ENCODE measurements around the gene ELF4.
A peak's percentile ranks its signal among the peaks of the same experiment; 100 is the strongest.

The ELF4 gene

DNA sequence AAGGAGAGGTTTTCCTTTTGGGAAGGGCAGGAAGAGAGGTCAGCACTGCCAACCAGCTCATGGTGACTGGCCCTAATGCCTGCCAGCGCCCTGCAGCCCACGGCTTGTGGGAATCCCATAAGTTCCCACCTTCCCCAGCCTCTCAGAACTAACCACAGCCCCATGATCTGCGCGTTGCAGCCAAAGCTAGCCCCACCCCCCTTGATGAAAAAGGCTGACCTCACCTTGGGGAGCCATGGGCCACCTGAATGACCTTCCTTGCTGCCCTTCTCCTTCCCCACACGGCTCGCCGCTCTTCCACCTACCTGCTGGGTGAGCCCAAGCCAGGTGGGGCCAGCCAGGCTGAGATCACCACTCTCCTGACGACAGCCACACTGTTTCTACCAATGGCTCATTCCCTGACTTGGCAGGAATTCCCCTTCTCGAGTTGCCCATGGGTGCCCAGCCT lies 3.9 kb upstream of the ELF4 start:
- DNase-seq (ENCODE audit: low read depth) = no peak

DNA sequence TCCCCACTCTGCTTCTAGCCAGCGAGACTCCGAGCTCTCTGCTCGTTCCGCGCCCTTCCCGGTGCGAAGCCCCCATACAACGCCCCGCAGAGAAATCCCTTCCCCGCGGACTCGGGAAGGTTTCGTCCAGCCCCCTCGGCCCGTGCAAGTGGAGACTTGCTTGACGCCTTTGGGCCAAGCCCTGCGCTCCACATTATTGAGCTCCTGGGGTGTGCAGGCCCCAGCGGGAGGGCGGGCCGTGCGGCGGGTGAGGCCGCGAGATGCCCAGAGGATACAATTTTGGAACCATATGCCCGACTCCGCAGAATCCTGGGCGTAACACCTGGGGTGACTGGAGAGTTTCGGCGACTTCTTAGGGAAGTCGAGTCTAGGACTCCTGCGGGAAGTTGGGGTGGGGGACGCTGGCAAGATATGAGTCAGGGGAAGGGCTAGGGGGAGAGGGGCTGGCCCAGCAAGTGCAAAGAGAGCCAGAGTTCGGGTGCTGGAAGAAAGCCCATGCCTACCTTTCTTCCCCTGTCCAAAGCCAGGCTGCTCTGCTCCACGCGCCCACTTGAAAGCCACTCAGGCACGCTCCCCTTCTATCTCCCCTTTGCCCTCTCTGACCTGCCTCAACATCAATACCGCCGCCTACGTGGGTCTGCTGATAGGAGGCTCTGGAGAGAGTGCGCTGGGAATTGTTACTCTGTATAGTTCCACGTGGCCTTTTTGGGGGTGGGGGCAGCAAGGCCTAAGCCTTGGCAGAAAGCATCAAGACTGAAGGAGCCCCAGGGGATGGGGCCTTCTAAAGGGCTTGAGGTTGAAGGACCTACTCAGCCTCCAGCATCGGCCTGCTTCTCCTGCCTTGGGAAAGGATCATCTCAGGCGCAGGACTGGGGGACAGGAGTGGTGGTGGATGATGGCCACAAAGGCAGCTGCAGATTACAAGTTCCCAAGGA lies 1.2 kb upstream of the ELF4 start:
- DNase-seq (ENCODE audit: low read depth) = no peak

DNA sequence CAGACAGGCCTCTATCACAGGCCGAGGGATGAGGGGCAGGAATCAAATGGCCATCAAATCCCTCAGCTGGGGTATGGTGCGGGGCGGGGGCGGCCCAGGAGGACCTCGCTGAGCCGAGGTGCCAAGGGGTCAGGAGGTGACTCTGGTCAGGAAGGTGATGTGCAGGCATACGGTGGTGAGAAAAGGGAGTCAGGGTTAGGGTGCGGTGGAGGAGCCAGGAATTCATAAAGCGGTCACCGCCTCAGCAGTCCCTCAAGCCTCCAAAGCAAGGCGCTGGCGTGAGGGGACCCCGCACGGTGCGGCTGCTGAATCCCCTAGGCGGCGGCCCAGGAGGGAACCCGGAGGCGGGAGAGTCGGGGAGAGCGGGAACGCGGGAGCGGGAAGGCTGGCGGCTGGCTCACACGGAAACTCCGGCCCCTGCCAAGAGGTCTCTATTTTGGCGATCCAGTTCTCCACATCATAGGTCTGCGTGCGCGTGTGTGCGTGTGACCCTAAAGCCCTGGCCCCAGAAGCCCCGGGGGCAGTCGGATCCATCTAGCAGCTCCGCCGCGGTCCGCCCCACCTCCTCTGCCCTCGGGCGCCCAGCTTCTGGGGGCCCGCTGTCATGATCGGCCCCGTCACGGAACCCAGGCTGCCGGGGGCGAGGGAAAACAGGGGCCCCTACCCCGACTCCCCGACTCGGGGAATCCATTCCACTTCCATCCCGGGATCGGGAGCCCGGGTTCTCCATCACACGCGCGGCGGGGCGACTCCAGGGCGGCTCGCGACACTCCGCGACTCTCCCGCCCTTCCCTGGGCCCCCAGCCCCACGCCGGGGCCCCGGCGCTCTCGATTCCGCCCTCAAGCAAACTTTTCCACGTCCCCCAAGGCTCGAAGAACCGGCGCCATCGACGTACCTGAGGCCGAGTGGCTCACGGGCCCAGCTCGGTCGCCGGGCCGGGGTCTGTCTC lies 593 bp downstream of the ELF4 start:
- DNase-seq (ENCODE audit: low read depth) = no peak

DNA sequence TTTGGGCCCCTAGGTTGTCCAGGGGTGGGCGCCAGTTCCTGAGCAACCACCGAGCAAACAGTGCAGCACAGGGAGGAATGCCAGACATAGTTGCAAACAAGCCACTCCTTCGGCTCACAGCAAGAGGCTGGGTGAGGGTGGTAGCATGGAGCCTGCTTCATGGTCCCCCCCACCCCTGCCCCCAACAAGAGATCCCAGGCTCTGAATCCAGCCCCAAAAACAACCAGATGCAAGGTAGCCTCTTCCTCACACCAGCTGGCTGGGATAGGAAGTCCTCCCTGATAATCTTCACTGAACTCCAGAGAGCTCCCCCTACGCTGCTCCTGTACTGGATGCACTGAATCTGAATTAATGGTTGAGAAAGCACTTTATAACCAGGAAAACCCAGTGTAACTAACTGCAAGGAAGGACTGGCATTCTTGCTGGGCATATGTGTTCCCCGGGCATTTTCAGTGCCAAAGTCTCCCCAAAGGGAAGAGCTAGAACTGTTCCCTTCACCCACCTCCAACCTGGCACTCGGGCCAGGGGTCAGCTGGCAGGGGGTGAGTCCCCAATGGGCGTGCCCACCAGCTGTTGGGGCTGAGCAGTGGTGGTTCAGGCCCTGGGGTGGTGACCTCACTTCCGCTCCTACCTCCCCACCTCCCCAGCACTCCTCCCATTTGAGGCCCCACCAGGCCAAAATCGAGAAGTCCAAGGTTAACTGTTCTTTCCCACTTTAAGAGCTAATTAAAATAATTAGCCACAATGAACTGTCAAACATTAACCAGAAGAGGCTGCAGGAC lies 1.5 kb downstream of the ELF4 start:
- no peak for DNase-seq (ENCODE audit: low read depth)

DNA sequence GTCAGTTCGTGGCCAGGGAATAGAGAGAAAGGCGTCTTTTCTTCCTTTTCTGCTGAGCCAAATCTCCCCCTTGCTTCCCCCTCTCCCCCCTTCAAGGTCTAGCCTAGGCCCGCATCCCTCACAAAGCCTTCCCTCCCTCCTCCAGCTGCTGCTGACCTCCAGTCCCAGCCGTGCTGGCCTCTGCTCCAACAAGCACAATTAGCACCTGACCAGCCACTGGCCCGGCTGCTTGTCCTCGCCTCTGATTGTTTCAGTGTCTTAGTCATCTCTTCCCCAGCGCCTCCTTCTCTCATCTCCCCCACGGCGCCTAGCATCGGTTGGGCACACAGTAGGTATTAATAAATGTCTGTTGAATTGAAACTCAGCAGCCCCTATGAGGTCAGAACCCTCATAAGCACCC lies 4.2 kb downstream of the ELF4 start:
- DNase-seq (ENCODE audit: low read depth) = no peak

DNA sequence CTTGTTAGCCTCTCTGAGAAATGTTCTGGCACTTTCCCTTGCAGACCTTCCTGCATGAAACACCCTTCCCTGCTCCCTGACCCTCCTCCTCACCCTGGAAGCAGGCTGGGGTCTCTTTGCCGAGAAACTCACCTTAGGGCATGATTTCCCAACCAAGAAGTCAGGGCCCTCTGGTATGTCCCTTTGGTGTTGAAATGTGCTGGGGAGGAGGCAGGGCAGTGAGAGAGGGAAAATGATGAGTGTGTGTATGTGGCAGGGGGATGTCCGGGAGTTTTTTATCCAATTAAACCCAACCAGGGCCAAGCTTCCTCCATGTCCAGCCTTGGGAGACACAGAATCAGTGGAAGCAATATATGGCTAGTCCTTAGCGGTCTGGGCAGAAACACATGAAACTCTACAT lies 5.1 kb downstream of the ELF4 start:
- DNase-seq (ENCODE audit: low read depth) = no peak

DNA sequence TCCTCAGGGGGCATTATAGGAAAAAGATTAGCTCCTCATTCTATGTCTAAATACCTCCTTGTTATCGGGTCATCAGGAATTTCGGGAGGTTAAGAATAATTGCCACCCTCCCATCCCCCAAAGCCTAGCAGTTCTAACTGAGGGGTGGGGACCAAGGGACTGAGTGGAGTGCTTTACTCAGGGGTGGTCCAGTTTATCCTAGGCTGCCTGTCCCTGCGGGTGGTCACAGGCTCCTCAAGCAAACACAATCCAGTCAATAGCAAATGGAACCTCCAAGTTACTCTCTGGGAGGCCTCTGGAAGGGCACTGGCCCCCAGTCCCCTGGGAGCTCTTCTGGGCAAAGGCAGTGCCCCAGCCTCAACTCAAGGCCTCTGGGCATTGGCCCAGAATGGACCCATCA lies 6.7 kb downstream of the ELF4 start:
- DNase-seq (ENCODE audit: low read depth) = no peak

DNA sequence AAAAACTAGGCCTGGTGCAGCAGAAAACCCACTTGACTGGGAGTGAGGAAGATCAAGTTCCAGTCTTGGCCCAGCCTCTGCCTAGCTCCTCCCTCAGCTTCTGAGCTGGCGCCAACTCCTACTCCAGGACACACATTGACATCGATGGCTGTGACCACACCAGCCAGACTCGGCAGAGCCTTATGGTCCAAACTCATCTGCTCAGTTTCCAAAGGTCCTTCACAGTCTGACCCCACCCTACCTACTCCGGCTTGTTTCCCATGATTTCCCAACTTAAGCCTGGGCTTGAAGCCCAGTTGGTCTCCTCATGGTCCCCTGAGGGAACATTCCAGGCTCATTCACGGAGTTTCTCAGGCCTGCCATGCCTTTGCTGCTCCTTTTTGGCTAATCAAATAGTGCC lies 10.1 kb downstream of the ELF4 start:
- peak; percentile 81 for DNase-seq (ENCODE audit: low read depth)

DNA sequence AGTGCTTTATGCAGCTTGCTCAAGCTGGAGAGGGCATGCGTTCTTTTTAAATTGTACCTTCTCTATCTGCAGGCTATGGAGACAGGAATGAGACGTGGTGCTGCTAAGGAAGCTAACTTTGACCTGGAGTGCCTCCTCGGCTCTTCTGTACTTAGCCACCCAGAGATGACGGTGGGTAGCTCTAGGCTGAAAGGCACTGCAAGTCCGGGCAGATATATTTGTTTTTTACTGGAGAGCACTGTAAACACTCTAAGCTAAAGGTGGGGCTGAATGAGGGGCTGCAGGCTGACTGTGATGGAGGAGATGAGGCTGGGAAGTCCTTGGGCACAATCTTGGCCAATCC lies 12.1 kb downstream of the ELF4 start:
- no peak for DNase-seq (ENCODE audit: low read depth)

DNA sequence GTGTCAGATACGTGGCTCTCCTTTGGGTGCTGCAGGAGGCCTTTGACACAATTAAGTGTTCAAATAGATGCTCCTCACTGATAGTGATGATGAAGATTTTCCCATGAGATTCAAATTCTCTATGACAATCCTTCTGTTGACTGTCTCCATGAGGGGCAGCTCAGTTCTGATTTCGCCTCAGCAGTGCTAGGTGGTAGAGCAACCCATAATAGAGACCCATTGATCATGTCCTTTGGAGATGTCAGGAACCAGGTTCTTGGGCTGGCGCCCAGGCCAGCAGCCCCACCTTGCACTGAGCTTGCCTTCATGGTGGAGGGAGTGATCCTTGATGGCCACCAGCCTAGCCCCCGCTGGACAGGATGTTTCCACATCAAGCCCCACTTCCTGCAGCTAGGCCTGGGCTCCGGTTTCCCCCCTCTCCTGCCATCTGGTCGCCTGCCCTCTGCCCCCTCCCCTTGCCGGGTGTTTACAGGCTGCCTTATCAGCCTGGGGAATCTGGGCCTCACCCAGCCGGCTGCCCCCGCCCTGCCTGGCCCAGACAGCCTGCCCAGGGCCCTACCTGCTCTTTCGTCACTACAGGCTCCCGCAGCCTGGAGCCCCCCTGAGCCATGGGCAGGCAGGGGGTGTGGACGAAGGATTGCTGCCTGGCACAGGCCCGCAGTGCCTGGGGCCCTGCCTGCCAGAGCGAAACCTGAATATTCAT lies 12.6 kb downstream of the ELF4 start:
- no peak for DNase-seq (ENCODE audit: low read depth)

DNA sequence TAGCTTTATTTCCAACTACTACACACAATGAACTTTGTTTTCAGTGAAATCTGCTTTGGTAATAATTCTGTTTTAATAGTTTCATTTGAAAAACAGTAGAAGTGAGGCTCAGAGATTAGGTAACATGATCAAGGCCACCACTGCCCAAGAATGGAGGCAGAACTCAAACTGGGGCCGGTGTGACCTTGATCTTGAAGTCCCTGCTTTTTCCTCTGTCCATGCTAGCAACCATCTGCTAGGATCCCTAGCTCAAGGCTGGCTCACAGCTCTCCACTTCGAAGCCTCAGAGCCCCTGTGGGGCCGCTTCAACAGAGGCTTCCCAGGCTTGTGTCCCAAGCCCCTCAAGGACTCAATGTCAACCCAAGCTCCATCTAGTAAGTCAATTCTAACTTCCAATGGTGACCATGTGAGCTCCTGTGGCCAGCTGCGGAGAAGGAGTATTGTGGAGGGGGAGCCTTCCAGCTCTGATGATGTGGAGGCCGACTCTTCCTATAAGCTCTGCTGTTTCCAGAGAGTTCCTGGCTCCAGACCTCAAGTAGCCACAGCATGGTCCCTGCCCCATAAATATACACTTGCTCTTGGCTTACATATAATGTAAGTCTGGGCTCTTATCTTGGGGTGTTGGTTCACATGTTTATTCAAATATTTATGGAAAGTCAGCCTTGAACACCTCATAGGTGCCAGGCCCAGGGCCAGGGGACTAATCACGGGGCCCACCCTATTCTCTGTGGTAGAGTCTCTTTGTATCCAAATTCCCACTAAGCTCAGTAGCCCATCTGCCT lies 14.9 kb downstream of the ELF4 start:
- no peak for DNase-seq (ENCODE audit: low read depth)

DNA sequence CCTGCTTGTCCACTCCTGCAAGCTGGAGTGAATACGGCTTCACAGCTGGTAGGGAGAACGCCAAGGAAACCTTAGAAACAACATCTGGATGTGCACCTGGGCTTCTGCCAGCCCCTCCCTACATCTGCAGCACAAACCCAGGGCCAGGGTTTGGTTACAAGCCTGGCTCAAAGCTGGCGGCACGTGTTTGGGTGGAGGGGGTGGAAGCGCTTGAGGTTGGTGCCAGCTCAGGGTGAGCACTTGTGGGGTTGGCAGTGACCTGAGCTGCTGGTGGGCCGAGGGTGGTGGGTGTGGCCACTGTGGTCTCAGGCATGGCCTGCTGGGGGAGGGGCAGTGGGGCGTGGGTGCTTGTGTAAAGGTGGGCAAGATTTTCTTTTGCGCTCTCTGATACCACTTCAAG lies 15.6 kb downstream of the ELF4 start:
- DNase-seq (ENCODE audit: low read depth) = no peak

DNA sequence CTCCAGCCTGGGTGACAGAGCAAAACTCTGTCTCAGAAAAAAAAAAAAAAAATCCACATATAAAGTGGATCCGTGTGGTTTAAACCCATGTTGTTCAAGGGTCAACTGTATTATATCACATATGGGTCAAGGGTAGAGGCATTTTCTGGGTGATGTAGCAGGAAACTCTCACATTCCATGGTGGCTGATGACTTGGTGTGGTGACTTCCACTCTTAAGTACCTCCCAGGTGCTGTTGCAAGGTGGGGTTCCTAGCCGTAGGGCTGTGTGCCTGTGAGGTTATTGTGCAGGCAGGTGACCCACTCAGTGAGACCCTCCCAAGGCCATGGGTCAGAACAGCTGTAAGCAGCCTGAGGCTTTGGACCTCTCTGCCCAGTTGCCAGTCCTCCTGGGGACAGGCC lies 17.0 kb downstream of the ELF4 start:
- no peak for DNase-seq (ENCODE audit: low read depth)

DNA sequence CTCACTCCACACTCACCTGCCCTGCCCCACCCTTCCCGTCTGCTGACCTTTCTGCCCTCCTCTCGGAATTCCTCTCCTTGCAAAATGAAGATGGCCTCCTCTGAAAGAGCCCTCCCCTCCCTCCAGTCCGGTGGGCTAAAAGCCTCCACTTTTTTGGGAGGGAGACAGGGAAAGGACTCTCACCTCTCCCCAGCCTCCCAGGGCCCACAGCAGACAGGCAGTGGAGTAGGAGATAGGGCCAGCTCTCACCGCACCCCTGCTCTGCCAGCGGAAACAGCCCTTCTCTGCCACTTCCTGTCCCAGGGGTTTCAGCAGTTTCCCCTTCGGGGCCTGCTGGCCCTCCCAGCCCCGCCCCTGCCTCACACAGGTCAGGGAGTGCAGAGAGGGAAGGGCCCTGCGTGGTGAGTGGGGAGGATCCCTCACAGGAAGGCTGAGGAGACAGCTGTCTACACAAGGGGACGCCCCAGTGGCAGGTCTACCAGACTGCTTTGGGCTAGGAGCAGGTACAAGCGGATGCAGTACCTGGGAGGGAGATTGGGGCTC lies 18.2 kb downstream of the ELF4 start:
- DNase-seq (ENCODE audit: low read depth) = no peak

DNA sequence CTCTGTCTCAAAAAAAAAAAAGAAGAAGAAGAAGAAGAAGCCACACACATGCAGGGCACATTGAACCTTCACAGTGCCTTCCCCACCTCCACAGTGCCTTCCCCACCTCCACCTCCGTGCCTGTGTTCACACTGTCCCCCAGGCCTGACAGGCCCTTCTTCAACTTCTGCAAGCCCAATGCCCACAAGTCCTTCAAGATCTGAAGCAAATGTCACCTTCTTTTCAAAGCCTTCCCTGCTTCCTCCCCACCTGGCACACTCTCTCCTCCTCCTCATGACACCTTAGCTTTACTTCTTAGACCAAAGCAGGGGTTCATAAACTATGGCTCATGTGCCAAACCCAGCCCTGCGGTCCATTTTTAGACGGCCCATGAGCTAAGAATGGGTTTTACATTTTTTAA lies 19.9 kb downstream of the ELF4 start:
- no peak for DNase-seq (ENCODE audit: low read depth)

DNA sequence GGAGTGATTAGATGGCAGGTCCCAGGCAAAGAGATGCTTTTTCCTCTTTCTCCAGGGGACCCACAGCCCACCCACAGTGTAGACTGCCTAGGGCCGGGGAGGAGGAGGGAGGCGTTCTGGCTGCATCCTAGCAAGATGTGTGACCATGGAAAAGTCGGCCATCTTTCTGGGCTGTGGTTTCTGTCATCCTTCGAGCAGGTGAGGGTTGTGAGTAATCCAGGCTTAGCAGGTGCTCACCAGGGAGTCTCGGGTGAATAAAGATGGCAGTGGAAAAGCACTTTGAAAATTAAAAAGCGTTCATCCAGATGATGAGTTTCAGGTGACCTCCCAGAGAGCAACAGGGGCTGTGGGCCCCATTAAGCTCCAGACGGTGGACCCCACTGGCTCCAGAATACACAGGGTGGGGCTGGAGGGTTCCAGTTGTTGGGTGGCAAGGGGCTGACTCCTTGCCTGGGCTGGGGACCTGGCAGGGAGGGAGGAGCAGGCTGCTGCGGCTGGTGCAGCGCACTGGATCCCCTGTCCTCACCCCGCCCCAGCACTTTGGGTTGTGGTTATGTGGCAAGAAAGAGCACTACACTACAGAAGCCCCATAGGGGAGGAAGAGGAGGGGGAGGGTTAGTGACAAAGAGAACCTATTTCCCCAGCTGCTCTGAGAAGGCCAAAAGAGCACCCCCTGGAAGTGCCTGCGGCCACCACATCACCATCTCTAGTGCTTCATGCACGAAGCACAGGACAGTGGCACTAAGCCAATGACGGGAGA lies 23.7 kb downstream of the ELF4 start:
- no peak for DNase-seq (ENCODE audit: low read depth)

DNA sequence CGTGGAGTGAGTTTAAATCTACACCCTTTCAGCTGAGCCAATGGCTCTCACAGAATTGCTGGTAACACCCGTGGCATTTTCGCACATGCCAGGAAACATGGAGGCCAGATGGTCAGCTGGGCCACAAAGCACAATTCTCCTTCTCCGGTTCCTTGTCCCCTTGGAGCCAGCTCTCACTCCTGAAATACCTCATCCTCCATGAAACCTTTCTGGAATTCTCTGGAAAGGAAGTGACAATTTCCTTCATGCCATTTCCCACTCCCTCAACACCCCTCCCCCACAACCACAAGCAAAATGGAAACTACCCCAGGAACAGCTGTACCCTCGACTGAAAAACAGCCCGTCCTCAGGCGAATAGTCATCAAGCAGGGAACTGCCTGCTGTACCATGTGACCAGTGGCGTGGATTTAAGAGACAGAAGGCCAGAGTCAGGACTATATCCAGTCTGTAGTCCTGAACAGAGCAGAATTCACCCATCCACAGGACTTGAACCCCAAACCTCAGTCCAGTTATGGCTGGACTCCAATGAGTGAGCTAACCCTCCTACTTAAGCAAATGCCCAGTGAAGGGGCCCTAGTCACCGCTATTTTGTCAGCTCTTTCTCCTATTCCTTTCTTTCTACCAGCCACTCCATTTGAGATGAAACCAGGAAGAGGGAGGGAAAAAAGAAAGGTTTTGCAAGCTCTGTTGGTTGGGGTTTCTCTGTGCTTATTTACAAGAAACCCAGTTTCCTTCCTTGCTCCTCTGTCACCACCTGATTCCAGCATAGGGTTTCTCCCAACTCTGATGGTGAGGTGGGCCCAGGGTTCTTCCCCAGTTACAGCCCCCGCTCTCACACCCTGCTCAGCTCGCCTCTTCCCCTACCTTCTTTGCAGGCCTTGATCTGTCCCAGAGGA lies 24.5 kb downstream of the ELF4 start:
- no peak for DNase-seq (ENCODE audit: low read depth)

DNA sequence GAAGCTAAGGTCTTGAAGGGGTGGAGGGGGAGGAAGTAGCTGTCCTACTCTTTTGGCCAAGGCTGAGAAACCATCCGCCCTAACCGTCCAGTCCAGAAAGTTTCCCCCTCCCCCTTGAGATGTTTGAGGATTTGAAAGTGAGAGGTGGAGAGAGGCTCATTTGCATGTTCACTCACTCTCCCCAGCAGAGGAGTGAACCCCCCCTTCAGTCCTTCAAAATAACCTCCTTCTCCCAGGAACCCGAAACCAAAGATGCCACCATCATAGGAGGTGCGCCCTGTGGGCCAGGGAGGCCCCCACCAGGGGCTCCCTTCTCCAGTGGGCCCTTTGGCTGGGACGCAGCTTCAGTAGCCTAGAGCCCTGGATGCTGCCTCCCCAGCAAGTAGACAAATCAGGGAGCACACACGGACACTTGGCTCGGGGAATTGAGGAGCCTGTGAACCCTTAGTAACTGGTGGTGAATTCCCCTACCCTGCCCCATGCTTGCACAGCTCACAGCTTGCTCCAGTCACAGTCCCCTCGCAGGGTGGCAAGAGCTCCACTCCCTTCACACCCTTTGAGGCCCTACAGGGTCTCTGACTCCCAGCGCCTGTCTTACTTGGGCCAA lies 25.6 kb downstream of the ELF4 start:
- DNase-seq (ENCODE audit: low read depth) = no peak

All from fibroblast of the conjunctiva (primary cell).